Central memory CD8-positive, alpha-beta T cell (primary cell): ENCODE data around the gene KNDC1.
"Not testable (repeated sequence)": the region's sequence is repeated elsewhere in the genome, so short reads cannot be mapped to it uniquely, and the experiment has no call there.

Experiments
- ATAC-seq: fragments of 150-1000 bp; cut with Tn5 transposase; replicated peaks from 2 replicates; pipeline ENCODE4 v1.10.0; 2022; ENCODE audit warnings: mild to moderate bottlenecking, moderate FRiP score, moderate number of reproducible peaks; ENCODE audit not compliant: poor library complexity, severe bottlenecking; ENCODE audit errors: extremely low read depth
- DNase-seq, 2 donors: peaks; one replicate each; pipeline ENCODE4 v3.0.0; 2021; ENCODE audit warnings: low spot score in 2 of 2
- H3K27ac Mint-ChIP-seq: one replicate; pipeline ENCODE4 v1.8.0; 2022; ENCODE audit warnings: low read depth, mild to moderate bottlenecking, moderate library complexity, mixed read lengths
- H3K27me3 Mint-ChIP-seq: one replicate; pipeline ENCODE4 v1.8.0; 2022; ENCODE audit warnings: mixed read lengths
- H3K36me3 Mint-ChIP-seq: one replicate; pipeline ENCODE4 v1.8.0; 2022; ENCODE audit warnings: mild to moderate bottlenecking, moderate library complexity, mixed read lengths; ENCODE audit not compliant: insufficient read depth
- H3K4me1 Mint-ChIP-seq: one replicate; pipeline ENCODE4 v1.8.0; 2022; ENCODE audit warnings: mixed read lengths
- H3K4me3 Mint-ChIP-seq: one replicate; pipeline ENCODE4 v1.8.0; 2022; ENCODE audit warnings: mild to moderate bottlenecking, moderate library complexity, mixed read lengths
- H3K9me3 Mint-ChIP-seq: one replicate; pipeline ENCODE4 v1.8.0; 2022; ENCODE audit warnings: mixed read lengths

Gene KNDC1

GRCh38 chr10:133175624-133176023 lies 15.6 kb downstream of the KNDC1 start:
- DNase-seq, H3K36me3 Mint-ChIP-seq, ATAC-seq, H3K4me3 Mint-ChIP-seq, H3K4me1 Mint-ChIP-seq, H3K27ac Mint-ChIP-seq: not testable (repeated sequence)
- H3K27me3 Mint-ChIP-seq: peaks cover 20% of the 10 kb centered on the region
- H3K9me3 Mint-ChIP-seq: peaks cover 10% of the 10 kb centered on the region

- Mint-ChIP-seq H3K4me3 (no peak overlapping the region), H3K4me1 (peaks cover 7% of the 10 kb centered on the region), H3K36me3 (no peaks in the 10 kb centered on the region), H3K27ac (no peak overlapping the region), H3K27me3 (peaks cover 20% of the 10 kb centered on the region), H3K9me3 (peaks cover 10% of the 10 kb centered on the region)
- no peak for DNase-seq
- ATAC-seq: no peak
Measured at GRCh38 chr10:133176546-133176945, 16.5 kb downstream of the KNDC1 start.

GRCh38 chr10:133177380-133178157 lies 17.6 kb downstream of the KNDC1 start:
- no peak for DNase-seq
- Mint-ChIP-seq H3K27me3 (peaks cover 11% of the 10 kb centered on the region), H3K36me3 (no peaks in the 10 kb centered on the region), H3K9me3 (peaks cover 10% of the 10 kb centered on the region), H3K27ac (no peak overlapping the region), H3K4me1 (peaks cover 7% of the 10 kb centered on the region), H3K4me3 (no peak overlapping the region)
- no peak for ATAC-seq

GRCh38 chr10:133178357-133179127 lies 18.5 kb downstream of the KNDC1 start:
- Mint-ChIP-seq H3K27ac (no peak overlapping the region), H3K36me3 (no peaks in the 10 kb centered on the region), H3K9me3 (peaks cover 10% of the 10 kb centered on the region), H3K4me3 (no peak overlapping the region), H3K27me3 (peaks cover 1% of the 10 kb centered on the region), H3K4me1 (peaks cover 7% of the 10 kb centered on the region)
- ATAC-seq (no peak), DNase-seq (no peak)

GRCh38 chr10:133179128-133179520 lies 19.1 kb downstream of the KNDC1 start:
- Mint-ChIP-seq H3K4me3 (no peak overlapping the region), H3K4me1 (peaks cover 7% of the 10 kb centered on the region), H3K9me3 (peaks cover 10% of the 10 kb centered on the region), H3K27ac (no peak overlapping the region), H3K36me3 (no peaks in the 10 kb centered on the region), H3K27me3 (no peaks in the 10 kb centered on the region)
- DNase-seq (no peak), ATAC-seq (no peak)

GRCh38 chr10:133179651-133180050 lies 19.6 kb downstream of the KNDC1 start:
- H3K27me3 Mint-ChIP-seq: no peaks in the 10 kb centered on the region

GRCh38 chr10:133180192-133180964 lies 20.4 kb downstream of the KNDC1 start:
- Mint-ChIP-seq H3K27me3 (no peaks in the 10 kb centered on the region), H3K36me3 (no peaks in the 10 kb centered on the region), H3K4me3 (no peak overlapping the region), H3K4me1 (peaks cover 7% of the 10 kb centered on the region), H3K9me3 (peaks cover 10% of the 10 kb centered on the region), H3K27ac (no peak overlapping the region)
- DNase-seq: no peak
- ATAC-seq: no peak

More at GRCh38 chr10:133179651-133180050, 19.6 kb downstream of the KNDC1 start:
- Mint-ChIP-seq H3K9me3 (peaks cover 10% of the 10 kb centered on the region), H3K27ac (no peak overlapping the region), H3K4me3 (no peak overlapping the region), H3K4me1 (peaks cover 7% of the 10 kb centered on the region), H3K36me3 (no peaks in the 10 kb centered on the region)
- DNase-seq: no peak
- no peak for ATAC-seq

- H3K4me1 Mint-ChIP-seq: peaks cover 7% of the 10 kb centered on the region
- H3K4me3 Mint-ChIP-seq: no peak overlapping the region
- no peaks in the 10 kb centered on the region for H3K36me3 Mint-ChIP-seq
- no peaks in the 10 kb centered on the region for H3K27me3 Mint-ChIP-seq
- DNase-seq (no peak), ATAC-seq (no peak)
- no peak overlapping the region for H3K27ac Mint-ChIP-seq
- peaks cover 10% of the 10 kb centered on the region for H3K9me3 Mint-ChIP-seq
Measured at GRCh38 chr10:133180965-133181639, 21.1 kb downstream of the KNDC1 start.

- Mint-ChIP-seq H3K4me3 (no peak overlapping the region), H3K27ac (no peak overlapping the region), H3K36me3 (no peaks in the 10 kb centered on the region), H3K4me1 (peaks cover 4% of the 10 kb centered on the region), H3K27me3 (no peaks in the 10 kb centered on the region), H3K9me3 (peaks cover 7% of the 10 kb centered on the region)
- ATAC-seq: no peak
- no peak for DNase-seq
Measured at GRCh38 chr10:133182190-133182589, 22.2 kb downstream of the KNDC1 start.

- H3K4me1 Mint-ChIP-seq: no peaks in the 10 kb centered on the region
- no peak overlapping the region for H3K27ac Mint-ChIP-seq
- H3K4me3 Mint-ChIP-seq: no peak overlapping the region
- no peaks in the 10 kb centered on the region for H3K27me3 Mint-ChIP-seq
- no peak for ATAC-seq
- H3K36me3 Mint-ChIP-seq: no peaks in the 10 kb centered on the region
- H3K9me3 Mint-ChIP-seq: no peaks in the 10 kb centered on the region
- no peak for DNase-seq
Measured at GRCh38 chr10:133182791-133183645, 23.0 kb downstream of the KNDC1 start.

- Mint-ChIP-seq H3K4me3 (no peak overlapping the region), H3K4me1 (no peaks in the 10 kb centered on the region), H3K36me3 (no peaks in the 10 kb centered on the region), H3K9me3 (no peaks in the 10 kb centered on the region), H3K27ac (no peak overlapping the region), H3K27me3 (no peaks in the 10 kb centered on the region)
- ATAC-seq: no peak
- DNase-seq: no peak
Measured at GRCh38 chr10:133183646-133184378, 23.8 kb downstream of the KNDC1 start.
